ENCODE data around the gene IQSEC1.

Gene IQSEC1

DNA sequence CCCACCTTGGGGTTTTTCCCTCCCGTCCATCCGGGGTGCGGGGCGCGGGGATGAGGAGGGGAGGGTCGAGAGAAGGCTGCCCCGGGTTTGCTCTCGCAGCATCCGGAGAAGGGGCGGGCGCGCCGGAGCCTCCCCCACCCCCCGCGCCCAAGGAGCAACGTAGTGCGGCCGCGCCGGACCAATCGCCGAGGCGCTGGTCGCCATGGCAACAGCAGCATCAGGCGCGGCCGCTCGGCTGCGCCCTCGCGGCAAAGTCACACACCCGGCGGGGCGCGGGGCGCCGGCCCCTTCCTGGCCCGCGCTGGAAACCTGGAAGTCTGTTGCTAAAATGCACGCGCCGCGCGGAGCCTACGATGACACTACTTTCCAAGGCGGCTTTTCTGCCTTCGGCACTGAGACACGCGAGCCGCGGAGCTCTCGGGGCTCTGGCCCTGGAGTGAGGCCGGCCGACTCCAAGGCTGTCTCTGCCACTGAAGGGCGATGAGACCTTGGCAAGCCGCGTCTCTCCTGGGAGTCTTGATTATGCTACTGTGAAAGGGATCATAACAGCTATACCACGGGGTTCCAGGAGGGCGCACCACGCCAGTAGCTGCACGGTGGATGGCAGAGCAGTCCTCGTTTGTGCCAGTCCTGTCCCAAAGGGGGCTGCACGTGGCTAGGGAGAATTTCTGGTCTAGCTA lies at the start of gene IQSEC1:
TSS of gene IQSEC1 (minus strand) at position 104 of the 680 bp plus-strand sequence. CDS start 415 bp downstream, outside the sequence.
- H3K9ac ChIP-seq (ENCODE audit: low read length): no peak within 1 kb of the TSS
- H3K27me3 ChIP-seq (replicated peaks; ENCODE audit: control insufficient read depth, insufficient read depth, low read length): peaks cover 59% of the 10 kb centered on the region
- H3K4me3 ChIP-seq (ENCODE audit: low read length): no peak within 1 kb of the TSS
- no peaks in the 10 kb centered on the region for H3K36me3 ChIP-seq (ENCODE audit: control insufficient read depth, insufficient read depth, low read length, severe bottlenecking)
- peaks cover 5% of the 10 kb centered on the region for H3K9me3 ChIP-seq (ENCODE audit: control insufficient read depth, low read length)
- H3K4me1 ChIP-seq (ENCODE audit: control insufficient read depth, insufficient read depth, low read length): peaks cover 13% of the 10 kb centered on the region
- DNase-seq (ENCODE audit: low read depth): peak; percentile 21

DNA sequence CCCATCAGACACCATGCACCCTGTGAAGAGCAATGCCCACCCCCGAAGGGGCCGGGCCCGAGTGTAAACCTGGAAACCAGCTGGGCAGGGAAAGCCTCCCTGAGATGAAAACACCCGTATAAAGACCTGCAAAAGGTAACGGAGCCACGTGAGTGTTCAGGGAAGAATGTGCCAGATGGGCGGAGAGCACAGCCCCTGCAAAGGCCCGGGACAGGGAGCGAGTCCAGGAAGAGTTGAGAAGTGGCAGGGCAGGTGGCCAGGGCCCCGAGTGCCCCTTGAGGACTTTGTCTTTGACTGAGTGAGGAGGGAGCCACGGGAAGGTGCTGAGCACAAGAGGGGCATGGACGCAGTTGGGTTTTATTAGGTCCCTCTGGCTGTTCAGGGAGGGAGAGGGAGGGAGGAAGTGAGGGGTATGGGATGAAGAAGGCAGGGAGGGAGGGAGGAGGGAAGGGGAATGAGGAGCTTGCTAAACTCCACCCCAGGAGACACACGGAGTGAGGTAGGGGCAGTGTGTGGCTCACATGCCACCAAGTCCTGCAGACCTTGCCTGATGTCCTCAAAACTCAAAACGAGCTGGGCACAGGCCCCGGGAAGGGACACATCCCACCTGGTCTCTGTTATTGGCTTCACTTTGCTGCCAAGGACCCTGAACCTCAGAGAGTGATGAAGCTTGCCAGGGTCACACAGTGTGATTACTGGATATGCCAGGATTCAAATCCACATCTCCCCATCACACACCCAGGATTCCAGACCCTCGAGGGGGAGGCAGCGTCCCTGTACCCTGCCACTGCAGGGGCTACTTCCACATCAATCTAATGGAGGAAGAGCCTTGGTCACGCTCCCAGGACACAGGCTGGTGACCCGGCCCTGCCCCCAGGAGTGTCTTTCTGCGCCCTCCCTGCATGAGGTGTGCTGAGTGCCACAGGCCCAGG lies 49.1 kb upstream of the IQSEC1 start:
- Histone ChIP-seq H3K27me3 (replicated peaks; ENCODE audit: control insufficient read depth, insufficient read depth, low read length) (peaks cover 63% of the 10 kb centered on the region), H3K9me3 (ENCODE audit: control insufficient read depth, low read length) (no peaks in the 10 kb centered on the region), H3K4me3 (ENCODE audit: low read length) (no peak overlapping the region), H3K4me1 (ENCODE audit: control insufficient read depth, insufficient read depth, low read length) (no peaks in the 10 kb centered on the region), H3K9ac (ENCODE audit: low read length) (no peak overlapping the region), H3K36me3 (ENCODE audit: control insufficient read depth, insufficient read depth, low read length, severe bottlenecking) (no peaks in the 10 kb centered on the region)
- no peak for DNase-seq (ENCODE audit: low read depth)

DNA sequence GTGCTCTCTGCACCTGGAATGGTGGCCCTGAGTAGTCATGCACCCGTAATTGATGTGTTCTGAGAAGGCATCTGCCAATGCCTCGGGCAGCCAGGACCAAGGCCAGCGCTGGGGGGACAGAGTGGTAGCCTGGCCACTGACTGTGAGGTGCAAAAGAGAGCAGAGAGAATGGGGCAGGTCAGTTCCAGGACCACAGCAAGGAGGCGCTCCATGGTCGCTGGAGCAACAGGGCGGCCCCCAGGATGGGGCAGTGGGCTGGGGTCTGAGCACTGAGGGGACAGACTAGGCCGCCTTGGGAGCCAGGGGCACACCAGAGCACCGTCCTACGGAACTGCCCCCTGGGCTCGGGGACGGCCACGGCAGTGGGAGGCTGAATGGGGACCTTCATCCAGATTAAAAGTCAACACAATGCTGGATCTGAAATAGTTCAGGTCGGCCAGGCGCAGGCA lies 48.3 kb upstream of the IQSEC1 start:
- H3K4me1 ChIP-seq (ENCODE audit: control insufficient read depth, insufficient read depth, low read length): no peaks in the 10 kb centered on the region
- no peak for DNase-seq (ENCODE audit: low read depth)
- H3K9me3 ChIP-seq (ENCODE audit: control insufficient read depth, low read length): no peaks in the 10 kb centered on the region
- no peak overlapping the region for H3K4me3 ChIP-seq (ENCODE audit: low read length)
- peaks cover 64% of the 10 kb centered on the region for H3K27me3 ChIP-seq (replicated peaks; ENCODE audit: control insufficient read depth, insufficient read depth, low read length)
- H3K36me3 ChIP-seq (ENCODE audit: control insufficient read depth, insufficient read depth, low read length, severe bottlenecking): no peaks in the 10 kb centered on the region
- H3K9ac ChIP-seq (ENCODE audit: low read length): no peak overlapping the region

DNA sequence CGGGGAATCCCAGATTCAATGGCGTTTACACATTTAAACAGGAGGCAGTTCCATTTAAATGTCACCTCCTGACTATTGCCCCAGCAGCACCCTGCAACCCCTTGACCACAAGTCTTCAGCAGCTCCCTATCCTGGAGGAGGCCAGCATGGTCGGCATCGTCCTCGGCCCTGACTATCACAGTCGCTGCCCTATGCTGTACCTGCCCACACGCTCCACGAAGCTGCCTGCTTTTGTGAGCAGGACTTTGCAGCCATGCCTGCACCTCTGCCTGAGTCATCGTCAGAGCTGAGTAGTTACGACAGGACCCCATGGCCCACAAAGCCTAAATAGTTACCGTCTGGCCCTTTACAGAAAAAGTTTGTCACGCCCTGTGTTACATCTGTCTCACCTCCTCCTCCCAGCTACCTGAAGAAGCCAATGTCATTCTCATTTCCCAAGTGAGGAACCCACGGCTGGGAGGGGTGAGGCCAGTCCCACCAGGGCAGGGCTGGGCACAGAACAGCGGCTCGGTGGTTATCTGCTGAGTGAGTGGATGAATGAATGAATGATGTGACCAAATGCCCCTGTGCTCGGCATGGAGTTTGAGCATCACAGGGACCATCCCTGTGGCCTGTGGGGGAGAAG lies 47.8 kb upstream of the IQSEC1 start:
- H3K4me3 ChIP-seq (ENCODE audit: low read length): no peak overlapping the region
- no peaks in the 10 kb centered on the region for H3K9me3 ChIP-seq (ENCODE audit: control insufficient read depth, low read length)
- H3K9ac ChIP-seq (ENCODE audit: low read length): no peak overlapping the region
- H3K36me3 ChIP-seq (ENCODE audit: control insufficient read depth, insufficient read depth, low read length, severe bottlenecking): no peaks in the 10 kb centered on the region
- no peaks in the 10 kb centered on the region for H3K4me1 ChIP-seq (ENCODE audit: control insufficient read depth, insufficient read depth, low read length)
- no peak for DNase-seq (ENCODE audit: low read depth)
- H3K27me3 ChIP-seq (replicated peaks; ENCODE audit: control insufficient read depth, insufficient read depth, low read length): peaks cover 63% of the 10 kb centered on the region

DNA sequence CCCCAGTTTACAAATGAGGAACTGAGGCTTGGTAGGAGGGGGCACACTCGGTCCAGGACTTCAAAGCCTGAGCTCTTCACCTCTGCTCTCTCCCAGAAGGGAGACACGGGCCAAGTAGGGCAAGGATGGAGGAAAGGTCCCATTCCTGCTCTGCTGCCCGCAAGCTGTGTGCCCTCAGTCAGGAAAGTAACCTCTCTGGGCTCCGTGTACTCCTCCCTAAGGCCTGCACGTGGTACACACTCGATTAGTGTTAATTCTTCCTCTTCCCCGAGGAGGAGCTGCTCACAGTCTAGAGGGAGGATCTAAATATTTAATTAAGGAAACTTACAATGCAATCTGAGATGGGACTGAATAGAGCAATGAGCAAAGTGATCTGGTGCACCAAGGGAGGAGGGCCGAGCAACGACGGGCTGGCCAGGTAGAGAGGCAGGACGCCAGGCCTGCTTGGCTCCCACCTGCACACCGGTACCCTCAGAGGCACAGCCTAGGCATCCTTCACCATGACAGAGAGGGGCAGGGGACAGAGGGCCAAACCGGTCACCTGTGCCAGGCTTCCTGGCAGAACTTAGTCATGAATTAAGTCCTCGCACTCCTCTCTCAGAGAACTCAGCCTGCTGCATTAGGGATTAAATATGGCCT lies 47.2 kb upstream of the IQSEC1 start:
- no peaks in the 10 kb centered on the region for H3K9me3 ChIP-seq (ENCODE audit: control insufficient read depth, low read length)
- no peak overlapping the region for H3K9ac ChIP-seq (ENCODE audit: low read length)
- no peak overlapping the region for H3K4me3 ChIP-seq (ENCODE audit: low read length)
- no peaks in the 10 kb centered on the region for H3K36me3 ChIP-seq (ENCODE audit: control insufficient read depth, insufficient read depth, low read length, severe bottlenecking)
- H3K4me1 ChIP-seq (ENCODE audit: control insufficient read depth, insufficient read depth, low read length): no peaks in the 10 kb centered on the region
- peaks cover 63% of the 10 kb centered on the region for H3K27me3 ChIP-seq (replicated peaks; ENCODE audit: control insufficient read depth, insufficient read depth, low read length)
- DNase-seq (ENCODE audit: low read depth): no peak

DNA sequence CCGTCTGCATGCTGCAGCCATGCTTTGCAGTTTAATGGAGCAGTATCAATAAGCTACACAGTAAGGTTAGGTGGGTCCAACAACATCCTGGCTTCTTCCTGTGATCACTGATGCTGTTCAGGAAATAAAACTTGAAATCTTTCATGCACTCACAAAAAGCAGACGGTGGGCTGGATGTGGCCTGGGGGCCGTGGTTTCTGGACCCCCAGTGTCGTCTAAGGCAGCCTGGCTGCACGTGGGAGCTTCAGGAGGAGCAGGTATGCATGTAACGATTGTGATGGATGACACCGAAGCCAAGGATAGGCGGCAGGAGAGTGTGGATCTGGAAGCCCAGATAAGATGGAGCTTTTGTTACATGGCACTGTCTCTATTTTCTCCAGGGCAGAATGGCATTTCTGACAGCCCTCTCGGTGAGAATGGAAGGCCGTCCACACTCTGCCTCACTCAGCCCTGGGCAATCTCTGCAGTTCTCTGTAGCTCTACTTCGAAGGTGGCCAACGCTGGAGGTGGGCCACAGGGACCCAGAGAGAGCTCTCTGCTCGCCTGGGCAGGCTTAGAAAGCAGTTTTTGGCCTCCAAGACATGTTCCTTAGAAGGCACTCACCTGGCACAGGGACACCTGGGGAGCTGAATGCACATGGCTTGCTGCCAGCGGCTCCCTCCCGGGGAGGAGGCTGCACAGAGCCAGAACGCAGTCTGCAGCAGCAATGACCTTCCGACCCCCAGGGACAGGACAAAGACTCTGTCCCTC lies 46.4 kb upstream of the IQSEC1 start:
- no peaks in the 10 kb centered on the region for H3K36me3 ChIP-seq (ENCODE audit: control insufficient read depth, insufficient read depth, low read length, severe bottlenecking)
- H3K9me3 ChIP-seq (ENCODE audit: control insufficient read depth, low read length): no peaks in the 10 kb centered on the region
- no peak overlapping the region for H3K4me3 ChIP-seq (ENCODE audit: low read length)
- DNase-seq (ENCODE audit: low read depth): no peak
- H3K9ac ChIP-seq (ENCODE audit: low read length): no peak overlapping the region
- H3K4me1 ChIP-seq (ENCODE audit: control insufficient read depth, insufficient read depth, low read length): no peaks in the 10 kb centered on the region
- H3K27me3 ChIP-seq (replicated peaks; ENCODE audit: control insufficient read depth, insufficient read depth, low read length): peaks cover 67% of the 10 kb centered on the region

DNA sequence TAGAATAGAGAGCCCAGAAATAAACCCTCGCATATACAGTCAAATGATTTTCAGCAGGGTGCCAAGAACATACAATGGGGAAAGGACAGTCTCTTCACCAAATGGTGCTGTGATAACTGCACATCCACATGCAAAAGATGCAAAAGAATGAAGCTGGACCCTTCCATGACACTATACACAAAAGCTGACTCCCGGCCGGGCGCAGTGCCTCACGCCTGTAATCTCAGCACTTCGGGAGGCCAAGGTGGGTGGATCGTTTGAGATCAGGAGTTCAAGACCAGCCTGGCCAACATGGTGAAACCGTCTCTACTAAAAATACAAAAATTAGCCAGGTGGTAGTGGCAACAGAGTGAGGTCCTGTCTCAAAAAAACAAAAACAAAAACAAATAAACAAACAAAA lies 43.2 kb upstream of the IQSEC1 start:
- no peak for DNase-seq (ENCODE audit: low read depth)
- no peaks in the 10 kb centered on the region for H3K4me1 ChIP-seq (ENCODE audit: control insufficient read depth, insufficient read depth, low read length)
- no peaks in the 10 kb centered on the region for H3K9me3 ChIP-seq (ENCODE audit: control insufficient read depth, low read length)
- peaks cover 70% of the 10 kb centered on the region for H3K27me3 ChIP-seq (replicated peaks; ENCODE audit: control insufficient read depth, insufficient read depth, low read length)
- no peak overlapping the region for H3K9ac ChIP-seq (ENCODE audit: low read length)
- H3K4me3 ChIP-seq (ENCODE audit: low read length): no peak overlapping the region
- H3K36me3 ChIP-seq (ENCODE audit: control insufficient read depth, insufficient read depth, low read length, severe bottlenecking): no peaks in the 10 kb centered on the region

DNA sequence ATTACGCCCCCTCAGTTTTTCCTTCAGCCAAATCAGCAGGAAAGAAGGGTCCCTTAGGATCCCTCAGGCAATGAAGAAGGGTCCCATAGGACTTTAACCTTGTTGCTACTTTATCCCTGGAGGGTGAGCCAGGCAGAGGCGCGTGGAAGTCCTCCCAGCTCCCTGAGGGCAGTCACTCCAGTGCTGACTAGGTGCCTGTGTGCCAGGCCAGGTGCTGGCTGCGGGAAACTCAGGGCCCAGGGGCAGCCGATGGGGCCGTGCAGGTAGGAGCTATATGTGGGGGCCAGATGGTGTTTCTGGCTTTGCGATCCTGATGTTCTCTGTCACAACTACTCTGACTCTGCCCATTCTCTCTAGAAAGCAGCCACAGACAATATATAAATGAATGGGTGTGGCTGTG lies 42.8 kb upstream of the IQSEC1 start:
- peaks cover 70% of the 10 kb centered on the region for H3K27me3 ChIP-seq (replicated peaks; ENCODE audit: control insufficient read depth, insufficient read depth, low read length)
- no peak overlapping the region for H3K4me3 ChIP-seq (ENCODE audit: low read length)
- H3K9me3 ChIP-seq (ENCODE audit: control insufficient read depth, low read length): no peaks in the 10 kb centered on the region
- no peak for DNase-seq (ENCODE audit: low read depth)
- H3K36me3 ChIP-seq (ENCODE audit: control insufficient read depth, insufficient read depth, low read length, severe bottlenecking): no peaks in the 10 kb centered on the region
- no peak overlapping the region for H3K9ac ChIP-seq (ENCODE audit: low read length)
- no peaks in the 10 kb centered on the region for H3K4me1 ChIP-seq (ENCODE audit: control insufficient read depth, insufficient read depth, low read length)

DNA sequence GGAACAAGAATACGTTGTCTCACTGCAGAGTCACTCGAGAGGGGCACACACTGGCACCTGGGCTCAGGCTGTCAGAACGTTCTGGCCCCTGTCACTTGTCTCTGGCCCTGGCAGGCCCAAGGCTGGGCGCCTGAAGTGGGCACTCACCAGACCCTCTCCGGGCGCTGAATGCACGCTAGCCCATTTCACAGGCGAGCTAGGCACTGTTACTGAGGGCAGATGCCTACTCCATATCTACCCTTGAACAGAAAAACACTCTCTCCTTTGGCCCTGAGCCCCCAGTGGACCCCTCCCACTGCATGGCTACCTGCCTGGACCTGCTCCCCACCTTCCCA lies 42.3 kb upstream of the IQSEC1 start:
- Histone ChIP-seq H3K36me3 (ENCODE audit: control insufficient read depth, insufficient read depth, low read length, severe bottlenecking) (no peaks in the 10 kb centered on the region), H3K9me3 (ENCODE audit: control insufficient read depth, low read length) (no peaks in the 10 kb centered on the region), H3K4me3 (ENCODE audit: low read length) (no peak overlapping the region), H3K4me1 (ENCODE audit: control insufficient read depth, insufficient read depth, low read length) (no peaks in the 10 kb centered on the region), H3K9ac (ENCODE audit: low read length) (no peak overlapping the region), H3K27me3 (replicated peaks; ENCODE audit: control insufficient read depth, insufficient read depth, low read length) (peaks cover 67% of the 10 kb centered on the region)
- DNase-seq (ENCODE audit: low read depth): no peak

DNA sequence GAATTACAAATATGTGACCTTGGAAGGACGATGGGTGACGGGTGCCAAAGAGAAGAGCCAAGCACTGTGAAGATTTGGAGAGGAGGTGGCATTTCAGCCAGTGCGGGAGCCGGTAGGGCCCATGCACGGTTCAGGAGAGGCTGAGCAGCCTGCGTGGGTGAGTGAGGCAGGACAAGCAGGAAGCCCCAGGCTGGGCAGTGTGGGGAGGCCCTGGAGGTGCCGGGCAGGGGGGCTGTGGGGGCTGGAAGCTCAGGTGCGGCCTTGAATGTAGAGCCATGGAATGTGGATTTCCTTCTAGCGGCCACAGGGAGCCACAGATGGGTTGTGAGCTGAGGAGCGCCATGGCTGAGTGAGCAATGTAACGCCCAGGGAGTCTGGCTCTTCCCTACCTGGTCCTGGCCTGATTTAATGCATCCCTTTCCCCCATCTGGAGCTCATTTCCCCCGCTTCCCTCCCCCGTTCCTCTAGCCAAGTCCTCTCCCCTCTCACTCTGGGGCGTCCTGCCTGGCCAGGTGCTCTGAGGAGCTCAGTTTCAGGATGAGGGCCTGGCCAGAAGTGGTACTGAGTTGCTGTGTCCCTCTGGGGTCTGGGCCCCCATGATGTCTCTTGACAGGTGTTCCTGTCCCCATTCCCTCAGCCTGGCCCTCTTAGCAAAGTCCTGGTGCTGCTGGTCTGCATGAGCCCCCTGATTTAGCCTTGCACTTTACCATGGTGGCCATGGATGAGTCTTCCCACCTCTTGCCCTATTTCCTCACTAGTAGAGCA lies 41.8 kb upstream of the IQSEC1 start:
- H3K9me3 ChIP-seq (ENCODE audit: control insufficient read depth, low read length): no peaks in the 10 kb centered on the region
- H3K4me1 ChIP-seq (ENCODE audit: control insufficient read depth, insufficient read depth, low read length): no peaks in the 10 kb centered on the region
- peaks cover 62% of the 10 kb centered on the region for H3K27me3 ChIP-seq (replicated peaks; ENCODE audit: control insufficient read depth, insufficient read depth, low read length)
- no peak for DNase-seq (ENCODE audit: low read depth)
- no peaks in the 10 kb centered on the region for H3K36me3 ChIP-seq (ENCODE audit: control insufficient read depth, insufficient read depth, low read length, severe bottlenecking)
- no peak overlapping the region for H3K9ac ChIP-seq (ENCODE audit: low read length)
- H3K4me3 ChIP-seq (ENCODE audit: low read length): no peak overlapping the region
